H1 (cell line): ENCODE measurements around the gene ALG14. TPM values are rescaled to one million over a fixed set of nuclear protein-coding genes. Genes with fewer than 3 reads are reported as not detected.

Source experiments
- CTCF ChIA-PET: fragments of 300-600 bp; sonication (Branson Sonifier 250); formaldehyde crosslinking; loops from one replicate; lab custom pipeline; 2021; ENCODE audit not compliant: partially characterized antibody; lab: Charles Lee
- POLR2A ChIA-PET: fragments of 300-600 bp; sonication (Branson Sonifier 250); formaldehyde crosslinking; loops from one replicate; lab custom pipeline; 2021; ENCODE audit warnings: inconsistent platforms; ENCODE audit not compliant: partially characterized antibody; lab: Charles Lee
- DNase-seq, 2 experiments: peaks; one replicate each; pipeline versions ENCODE4 v3.0.0 to v3.0.0-alpha.2; 2010 to 2022; ENCODE audit warnings: low spot score in 2 of 2, low read depth in 1 of 2, mixed read lengths in 1 of 2
- FAIRE-seq: peaks from 2 replicates; lab custom pipeline; 2011; peaks lifted over from hg19 to GRCh38; lab: Jason Lieb, UNC
- H2AFZ ChIP-seq: 2 replicates; pipeline ENCODE4 v1.8.1; 2012; ENCODE audit warnings: low read length, inconsistent platforms
- H2AK5ac ChIP-seq: 2 replicates; pipeline ENCODE4 v1.6.1; 2013; ENCODE audit warnings: low read depth, low read length
- H2BK120ac ChIP-seq: replicated peaks from 2 replicates; pipeline ENCODE3; 2013; ENCODE audit warnings: low read depth, low read length, inconsistent platforms
- H2BK12ac ChIP-seq: 2 replicates; pipeline ENCODE4 v1.6.1; 2013; ENCODE audit warnings: low read depth, low read length
- H2BK15ac ChIP-seq: 2 replicates; pipeline ENCODE4 v1.6.1; 2013; ENCODE audit warnings: low read length
- H2BK20ac ChIP-seq: 2 replicates; pipeline ENCODE4 v1.6.1; 2013; ENCODE audit warnings: low read length
- H2BK5ac ChIP-seq: 2 replicates; pipeline ENCODE4 v1.6.1; 2013; ENCODE audit warnings: low read depth, low read length
- H3K14ac ChIP-seq: 2 replicates; pipeline ENCODE4 v1.6.1; 2013; ENCODE audit warnings: inconsistent platforms; ENCODE audit not compliant: insufficient read length
- H3K18ac ChIP-seq: 2 replicates; pipeline ENCODE4 v1.6.1; 2013; ENCODE audit warnings: low read length; ENCODE audit errors: extremely low read depth
- H3K23ac ChIP-seq: 2 replicates; pipeline ENCODE4 v1.6.1; 2013; ENCODE audit warnings: inconsistent platforms; ENCODE audit not compliant: insufficient read length
- H3K23me2 ChIP-seq: 2 replicates; pipeline ENCODE4 v1.6.1; 2013; ENCODE audit warnings: low read depth, low read length
- H3K27ac ChIP-seq: 2 replicates; pipeline ENCODE4 v1.6.1; 2011; ENCODE audit warnings: low read depth, low read length, inconsistent platforms
- H3K27me3 ChIP-seq, 4 experiments: replicated peaks in 1 of 4; 1 replicate in 1 of 4; 2 replicates in 3 of 4; pipeline versions ENCODE4 v1.6.1 to v1.8.1; 2011 to 2013; ENCODE audit warnings: low read length in 3 of 4, mild to moderate bottlenecking in 3 of 4, inconsistent platforms in 2 of 4, mixed read lengths in 2 of 4, moderate library complexity in 1 of 4; ENCODE audit not compliant: control insufficient read depth in 3 of 4, insufficient read depth in 3 of 4; ENCODE audit errors: extremely low read depth in 1 of 4
- H3K36me3 ChIP-seq, 4 experiments: 2 replicates each; pipeline versions ENCODE4 v1.6.1 to v1.8.1; 2011 to 2013; ENCODE audit warnings: mild to moderate bottlenecking in 4 of 4, low read length in 3 of 4, moderate library complexity in 2 of 4, control low read depth in 1 of 4, inconsistent platforms in 1 of 4; ENCODE audit not compliant: insufficient read depth in 4 of 4, control insufficient read depth in 2 of 4
- H3K4ac ChIP-seq: replicated peaks from 2 replicates; pipeline ENCODE3; 2013; ENCODE audit warnings: low read length, low read depth, mixed read lengths, inconsistent platforms; ENCODE audit not compliant: insufficient read length
- H3K4me1 ChIP-seq, 4 experiments: replicated peaks in 1 of 4; 1 replicate in 1 of 4; 2 replicates in 3 of 4; pipeline versions ENCODE4 v1.6.1 to v1.8.1; 2011 to 2013; ENCODE audit warnings: low read length in 3 of 4, inconsistent platforms in 2 of 4, mixed read lengths in 1 of 4; ENCODE audit not compliant: insufficient read depth in 4 of 4, control insufficient read depth in 3 of 4
- H3K4me2 ChIP-seq, 2 experiments: 2 replicates each; pipeline versions ENCODE4 v1.6.1 to v1.8.1; 2011 to 2013; ENCODE audit warnings: low read depth in 2 of 2, low read length in 2 of 2, control low read depth in 1 of 2, inconsistent platforms in 1 of 2, mild to moderate bottlenecking in 1 of 2; ENCODE audit not compliant: insufficient read depth in 1 of 2
- H3K4me3 ChIP-seq, 4 experiments: fragments of 200-600, 300-600 bp in 1 of 4; sonication (generic), shearing (Covaris generic), sonication (Bioruptor Twin) in 1 of 4; 2 replicates each; pipeline versions ENCODE4 v1.5.1 to v1.8.1; 2011 to 2016; ENCODE audit warnings: low read length in 4 of 4, low read depth in 3 of 4, control low read depth in 2 of 4, inconsistent platforms in 2 of 4, mild to moderate bottlenecking in 2 of 4, mixed read lengths in 1 of 4, moderate library complexity in 1 of 4; ENCODE audit not compliant: insufficient read depth in 2 of 4; ENCODE audit errors: extremely low read depth in 1 of 4
- H3K56ac ChIP-seq: replicated peaks from 2 replicates; pipeline ENCODE3; 2013; ENCODE audit warnings: low read depth, mild to moderate bottlenecking, mixed read lengths, low read length, inconsistent platforms; ENCODE audit not compliant: insufficient read length
- H3K79me1 ChIP-seq: 2 replicates; pipeline ENCODE4 v1.6.1; 2013; ENCODE audit warnings: low read depth, low read length, control low read depth
- H3K79me2 ChIP-seq, 2 experiments: 2 replicates each; pipeline versions ENCODE4 v1.6.1 to v1.8.1; 2012 to 2013; ENCODE audit warnings: low read length in 2 of 2, mild to moderate bottlenecking in 2 of 2, inconsistent platforms in 1 of 2; ENCODE audit not compliant: insufficient read depth in 2 of 2, control insufficient read depth in 1 of 2
- H3K9ac ChIP-seq, 4 experiments: replicated peaks in 1 of 4; 1 replicate in 1 of 4; 2 replicates in 3 of 4; pipeline versions ENCODE4 v1.6.1 to v1.8.1; 2011 to 2013; ENCODE audit warnings: low read depth in 3 of 4, low read length in 3 of 4, control low read depth in 2 of 4, mild to moderate bottlenecking in 2 of 4, moderate library complexity in 2 of 4, inconsistent platforms in 1 of 4; ENCODE audit errors: extremely low read depth in 1 of 4
- H3K9me3 ChIP-seq, 2 experiments: 2 replicates each; pipeline versions ENCODE4 v1.6.1 to v1.8.1; 2012 to 2013; ENCODE audit warnings: mild to moderate bottlenecking in 2 of 2, moderate library complexity in 2 of 2, control low read depth in 1 of 2, inconsistent platforms in 1 of 2, low read depth in 1 of 2, low read length in 1 of 2, mixed read lengths in 1 of 2; ENCODE audit not compliant: insufficient read depth in 2 of 2
- H4K20me1 ChIP-seq, 2 experiments: replicated peaks in 1 of 2; 2 replicates each; pipeline versions ENCODE3 to v1.8.1; 2011 to 2013; ENCODE audit warnings: inconsistent platforms in 2 of 2, low read length in 2 of 2, mild to moderate bottlenecking in 1 of 2; ENCODE audit not compliant: insufficient read depth in 2 of 2, control insufficient read depth in 1 of 2
- H4K5ac ChIP-seq: 2 replicates; pipeline ENCODE4 v1.6.1; 2013; ENCODE audit warnings: low read length, low read depth, mixed read lengths, inconsistent platforms; ENCODE audit not compliant: insufficient read length
- H4K8ac ChIP-seq: 2 replicates; pipeline ENCODE4 v1.8.0; 2013; ENCODE audit warnings: mild to moderate bottlenecking, moderate library complexity, low read length, inconsistent platforms; ENCODE audit not compliant: insufficient read depth; ENCODE audit errors: extremely low read depth
- H4K91ac ChIP-seq: replicated peaks from 2 replicates; pipeline ENCODE3; 2013; ENCODE audit warnings: low read length, mixed read lengths, inconsistent platforms; ENCODE audit not compliant: insufficient read length
- WGBS, 2 experiments: shearing (Covaris generic) in 1 of 2; methylation state at CpG; one replicate each; pipeline versions ENCODE4 v1.1.6 to v1.1.7; 2013 to 2015; ENCODE audit warnings: low lambda C conversion rate in 2 of 2, mixed read lengths in 2 of 2, inconsistent platforms in 1 of 2, low coverage in 1 of 2, missing lambda C conversion rate in 1 of 2; ENCODE audit not compliant: insufficient replicate concordance in 2 of 2, insufficient coverage in 1 of 2, insufficient read length in 1 of 2; ENCODE audit errors: extremely low coverage in 1 of 2, missing lambda C conversion rate in 1 of 2; 5-methylcytosine and 5-hydroxymethylcytosine counted together
- polyA plus RNA-seq, 7 experiments: library from polyadenylated mRNA; depleted of rRNA in 3 of 7; stranded (reverse) in 5 of 7; unstranded in 2 of 7; fragments of >200 nt in 5 of 7; fragments of 200-250 nt in 2 of 7; gene quantifications; 1 replicate in 5 of 7; 2 replicates in 1 of 7; 4 replicates in 1 of 7; pipeline versions ENCODE4 v1.2.1 to v1.2.3, GENCODE V29; 2011 to 2013; ENCODE audit warnings: missing spikeins in 2 of 7, mixed read lengths in 2 of 7
- total RNA-seq: library from RNA; stranded (reverse); fragmentation: NEBNext Ultra II Directional; extraction: Animal tissue kit (Norgen Biotek cat#: 25700); gene quantifications from 2 replicates; pipeline ENCODE4 v1.2.1, GENCODE V29; 2021

The ALG14 gene
- total and polyA plus RNA-seq, 2 of the 8 experiments (the other 6 are each of a cell fraction or from before 2014, with no cell fraction given), result 0.95 to 1.3 TPM

GRCh38 chr1:95058974-95059373, 13.8 kb downstream of the ALG14 start:
- Histone ChIP-seq H2AFZ (no peak overlapping the region), H3K23me2 (no peaks in the 10 kb centered on the region), H3K9ac (no peak overlapping the region), H3K14ac (no peak overlapping the region), H3K27me3 (no peaks in the 10 kb centered on the region), H3K36me3 (no peaks in the 10 kb centered on the region), H4K20me1 (no peaks in the 10 kb centered on the region), H4K8ac (no peak overlapping the region), H2BK5ac (no peak overlapping the region), H3K18ac (no peak overlapping the region), H3K56ac (no peak overlapping the region), H4K91ac (no peak overlapping the region), H3K4me1 (no peaks in the 10 kb centered on the region), H3K4me3 (no peak overlapping the region), H4K5ac (no peak overlapping the region), H3K4ac (no peak overlapping the region), H2BK20ac (no peak overlapping the region), H3K27ac (no peak overlapping the region), H2BK12ac (no peak overlapping the region), H3K9me3 (no peaks in the 10 kb centered on the region), H2BK120ac (no peak overlapping the region), H2BK15ac (no peak overlapping the region), H3K4me2 (no peak overlapping the region), H3K23ac (no peak overlapping the region), H3K79me1 (no peaks in the 10 kb centered on the region), H3K79me2 (no peaks in the 10 kb centered on the region), H2AK5ac (no peak overlapping the region)
- FAIRE-seq (no peak), DNase-seq (no peak)
- CTCF ChIA-PET, result interaction anchor here (0.7 to 1.7 kb wide), 5 partner anchors 10 to 26 kb away, joined by 3 to 7 read pairs (median 4); no protein-coding TSS in a partner anchor
- 78% methylated on average over 8 of the region's 9 CpGs; no CpG with 5 or more reads in 1 of the 2 experiments for WGBS, 2 experiments
- POLR2A ChIA-PET, result no interaction called here
